GM23338 (cell line): ENCODE measurements around the gene TBL1XR1. TPM values are rescaled to one million over a fixed set of nuclear protein-coding genes. Genes with fewer than 3 reads are reported as not detected.

Experiments
- ATAC-seq: fragments of 200-7000 bp; cut with Tn5 transposase; 3 replicates; pipeline ENCODE4 v1.9.1; 2020
- DNase-seq: peaks from one replicate; pipeline ENCODE4 v3.0.0-alpha.2; 2015; ENCODE audit warnings: low spot score
- H2AFZ ChIP-seq: fragments of 200-600 bp; sonication (generic); 2 replicates; pipeline ENCODE4 v1.8.0; 2016; ENCODE audit warnings: antibody characterized with exemption, mild to moderate bottlenecking, moderate library complexity
- H3F3A ChIP-seq: fragments of 200-600 bp; sonication (generic); replicated peaks from 2 replicates; pipeline ENCODE4 v1.8.0; 2017; ENCODE audit warnings: antibody characterized with exemption, mixed run types, low read depth
- H3K27ac ChIP-seq: fragments of 200-600 bp; sonication (generic); 2 replicates; pipeline ENCODE4 v1.6.1; 2016; ENCODE audit warnings: low read depth
- H3K27me3 ChIP-seq: fragments of 200-600 bp; sonication (generic); 2 replicates; pipeline ENCODE4 v1.8.0; 2016; ENCODE audit warnings: mild to moderate bottlenecking, mixed run types, moderate library complexity; ENCODE audit not compliant: insufficient read depth
- H3K36me3 ChIP-seq: fragments of 200-600 bp; sonication (generic); 2 replicates; pipeline ENCODE4 v1.8.0; 2016; ENCODE audit warnings: mild to moderate bottlenecking; ENCODE audit not compliant: insufficient read depth
- H3K4me1 ChIP-seq: fragments of 200-600 bp; sonication (generic); 2 replicates; pipeline ENCODE4 v1.8.0; 2016; ENCODE audit warnings: mild to moderate bottlenecking, moderate library complexity; ENCODE audit not compliant: insufficient read depth
- H3K4me2 ChIP-seq: fragments of 200-600 bp; sonication (generic); 2 replicates; pipeline ENCODE4 v1.7.1; 2017; ENCODE audit warnings: mixed run types
- H3K4me3 ChIP-seq: fragments of 200-600 bp; sonication (generic); 2 replicates; pipeline ENCODE4 v1.6.1; 2016; ENCODE audit warnings: mixed run types
- H3K79me2 ChIP-seq: fragments of 200-600 bp; sonication (generic); replicated peaks from 2 replicates; pipeline ENCODE4 v1.8.0; 2017; ENCODE audit warnings: mild to moderate bottlenecking; ENCODE audit not compliant: insufficient read depth
- H3K9me2 ChIP-seq: fragments of 200-600 bp; sonication (generic); 2 replicates; pipeline ENCODE4 v1.8.0; 2017; ENCODE audit not compliant: insufficient read depth
- H4K20me1 ChIP-seq: fragments of 200-600 bp; sonication (generic); replicated peaks from 2 replicates; pipeline ENCODE4 v1.8.0; 2017; ENCODE audit warnings: mild to moderate bottlenecking; ENCODE audit not compliant: insufficient read depth
- H3K27ac Mint-ChIP-seq: 2 replicates; pipeline ENCODE4 v1.8.0; 2020; ENCODE audit warnings: inconsistent platforms, mild to moderate bottlenecking, moderate library complexity, mixed read lengths
- H3K27me3 Mint-ChIP-seq: 3 replicates; pipeline ENCODE4 v1.8.0; 2022; ENCODE audit warnings: low read depth, mild to moderate bottlenecking, moderate library complexity, mixed read lengths, inconsistent platforms; ENCODE audit not compliant: insufficient read depth, poor library complexity
- H3K36me3 Mint-ChIP-seq: 3 replicates; pipeline ENCODE4 v1.8.0; 2021; ENCODE audit warnings: low read depth, mild to moderate bottlenecking, inconsistent platforms, moderate library complexity, mixed read lengths
- H3K4me1 Mint-ChIP-seq: 3 replicates; pipeline ENCODE4 v1.8.0; 2020; ENCODE audit warnings: mild to moderate bottlenecking, inconsistent platforms, mixed read lengths
- H3K4me3 Mint-ChIP-seq: 3 replicates; pipeline ENCODE4 v1.8.0; 2021; ENCODE audit warnings: moderate library complexity, mild to moderate bottlenecking, inconsistent platforms, mixed read lengths
- H3K9me3 Mint-ChIP-seq: 3 replicates; pipeline ENCODE4 v1.8.0; 2020; ENCODE audit warnings: moderate library complexity, mild to moderate bottlenecking, inconsistent platforms, mixed read lengths
- CTCF ChIP-seq, 2 experiments: fragments of 200-600 bp in 1 of 2; sonication (generic) in 1 of 2; conservative IDR thresholded peaks; 2 replicates each; pipeline versions ENCODE4 v1.5.1 to v1.6.1; 2016 to 2017; ENCODE audit warnings: antibody characterized with exemption in 2 of 2, low read depth in 2 of 2, mild to moderate bottlenecking in 2 of 2, moderate library complexity in 1 of 2
- ETS1 ChIP-seq: IDR thresholded peaks from 2 replicates; pipeline ENCODE4 v1.6.1; 2016; ENCODE audit warnings: antibody characterized with exemption
- EZH2 ChIP-seq: fragments of 200-600 bp; sonication (generic); IDR thresholded peaks from one replicate; pipeline ENCODE4 v1.8.0; 2017; ENCODE audit warnings: antibody characterized with exemption, mild to moderate bottlenecking, low read depth; ENCODE audit not compliant: unreplicated experiment
- JUNB ChIP-seq: IDR thresholded peaks from one replicate; pipeline ENCODE4 v1.6.1; 2016; ENCODE audit warnings: antibody characterized with exemption; ENCODE audit not compliant: unreplicated experiment
- POLR2AphosphoS5 ChIP-seq: IDR thresholded peaks from 2 replicates; pipeline ENCODE4 v1.6.1; 2016; ENCODE audit warnings: antibody characterized with exemption, low read depth
- REST ChIP-seq: IDR thresholded peaks from one replicate; pipeline ENCODE4 v1.6.1; 2018; ENCODE audit warnings: antibody characterized with exemption; ENCODE audit not compliant: unreplicated experiment
- STAT1 ChIP-seq: IDR thresholded peaks from one replicate; pipeline ENCODE4 v1.6.1; 2016; ENCODE audit warnings: antibody characterized with exemption; ENCODE audit not compliant: unreplicated experiment
- ZNF114 ChIP-seq: fragments of 250-450 bp; sonication (Bioruptor Pico); IDR thresholded peaks from 2 replicates; pipeline ENCODE4 v1.5.0; 2020; ENCODE audit warnings: mild to moderate bottlenecking, moderate library complexity
- ZNF331 ChIP-seq: fragments of 250-450 bp; sonication (Bioruptor Pico); IDR thresholded peaks from 2 replicates; pipeline ENCODE4 v1.5.0; 2020; ENCODE audit warnings: low read depth, mild to moderate bottlenecking, moderate library complexity
- ZNF462 ChIP-seq: fragments of 250-450 bp; sonication (Bioruptor Pico); IDR thresholded peaks from 2 replicates; pipeline ENCODE4 v1.5.0; 2020; ENCODE audit warnings: mild to moderate bottlenecking, moderate library complexity
- polyA plus RNA-seq: library from polyadenylated mRNA; unstranded; fragments of >200 nt; fragmentation: Nextera tagmentation; extraction: Ambion mirVana; gene quantifications from 2 replicates; pipeline ENCODE4 v1.2.1, GENCODE V29; 2016
- total RNA-seq: library from RNA; depleted of rRNA; stranded (reverse); fragments of >200 nt; shearing (Covaris generic); gene quantifications from 2 replicates; pipeline ENCODE4 v1.2.3, GENCODE V29; 2014

The TBL1XR1 gene
- total and polyA plus RNA-seq, 2 experiments from 2014 or later, result 49.6 to 122 TPM

- TF ChIP-seq ZNF462 (CRISPR knock-in tag), result no peak
- TF ChIP-seq ZNF114, result no peak
- TF ChIP-seq ETS1, result no peak
Measured at GRCh38 chr3:177068967-177069366, 128.3 kb downstream of the TBL1XR1 start (continued).

- peaks cover 99% of the 10 kb centered on the region for H3K79me2 ChIP-seq
- H3K4me3 ChIP-seq, result no peak overlapping the region
- ATAC-seq, result no peak; the same call in 2 of the 3 replicates
- Mint-ChIP-seq H3K4me1 (peaks cover 19% of the 10 kb centered on the region), H3K36me3 (no peaks in the 10 kb centered on the region), H3K27ac (no peak overlapping the region), H3K9me3 (no peaks in the 10 kb centered on the region; the same call in 2 of the 3 replicates), H3K4me3 (no peak overlapping the region), H3K27me3 (peaks cover 3% of the 10 kb centered on the region)
- no peaks in the 10 kb centered on the region for H3K9me2 ChIP-seq
- no peak overlapping the region; the same call in 1 of the 2 replicates for H3K27ac ChIP-seq
- no peaks in the 10 kb centered on the region; the same call in 1 of the 2 replicates for H3K4me1 ChIP-seq
- no peak overlapping the region for H2AFZ ChIP-seq
- no peaks in the 10 kb centered on the region for H3F3A ChIP-seq
- H3K27me3 ChIP-seq, result no peaks in the 10 kb centered on the region
- H4K20me1 ChIP-seq, result peaks cover 25% of the 10 kb centered on the region
- H3K4me2 ChIP-seq, result no peak overlapping the region
- H3K36me3 ChIP-seq, result no peaks in the 10 kb centered on the region
- no peak for DNase-seq
- no peak for TF ChIP-seq POLR2AphosphoS5
- no peak for TF ChIP-seq CTCF (conservative IDR thresholded peaks at IDR 0.05; ENCODE audit: low read depth in 2 of 2)
- no peak for TF ChIP-seq STAT1
- no peak for TF ChIP-seq ZNF331 (CRISPR knock-in tag)
- TF ChIP-seq JUNB, result no peak
- no peak for TF ChIP-seq EZH2
- TF ChIP-seq ZNF114, result no peak
- no peak for TF ChIP-seq REST
- TF ChIP-seq ETS1, result no peak
Measured at GRCh38 chr3:177066068-177066467, 131.2 kb downstream of the TBL1XR1 start.
